ENCODE measurements around the gene IL17RA. TPM values are rescaled to one million over a fixed set of nuclear protein-coding genes. Genes with fewer than 3 reads are reported as not detected.

Gene IL17RA
- polyA plus RNA-seq, 4 donors, result 3.8 to 7.6 (median 5.6) TPM

DNA sequence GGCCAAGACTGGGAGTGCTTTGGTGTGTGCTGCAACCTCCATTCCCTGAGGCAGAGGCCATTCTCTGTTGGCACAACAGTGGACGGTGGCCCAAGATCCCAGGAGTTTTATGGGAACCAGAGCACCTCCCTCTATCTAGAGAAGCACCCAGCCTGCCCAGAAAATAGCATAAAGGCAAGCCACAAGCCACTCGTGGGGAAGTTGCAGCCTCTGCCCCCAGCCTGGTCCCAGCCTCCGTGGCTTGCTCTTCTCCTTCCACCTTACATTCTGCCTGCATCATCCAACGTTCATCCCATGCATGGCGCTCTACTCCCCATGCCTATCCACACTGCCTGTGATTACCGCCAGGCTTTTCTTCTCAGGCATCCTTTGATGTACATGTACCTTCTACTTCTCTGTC lies 15.8 kb downstream of the IL17RA start:
- WGBS, 3 donors, result 80 to 81% (median 80%) methylated on average over 6 of the region's 6 CpGs

DNA sequence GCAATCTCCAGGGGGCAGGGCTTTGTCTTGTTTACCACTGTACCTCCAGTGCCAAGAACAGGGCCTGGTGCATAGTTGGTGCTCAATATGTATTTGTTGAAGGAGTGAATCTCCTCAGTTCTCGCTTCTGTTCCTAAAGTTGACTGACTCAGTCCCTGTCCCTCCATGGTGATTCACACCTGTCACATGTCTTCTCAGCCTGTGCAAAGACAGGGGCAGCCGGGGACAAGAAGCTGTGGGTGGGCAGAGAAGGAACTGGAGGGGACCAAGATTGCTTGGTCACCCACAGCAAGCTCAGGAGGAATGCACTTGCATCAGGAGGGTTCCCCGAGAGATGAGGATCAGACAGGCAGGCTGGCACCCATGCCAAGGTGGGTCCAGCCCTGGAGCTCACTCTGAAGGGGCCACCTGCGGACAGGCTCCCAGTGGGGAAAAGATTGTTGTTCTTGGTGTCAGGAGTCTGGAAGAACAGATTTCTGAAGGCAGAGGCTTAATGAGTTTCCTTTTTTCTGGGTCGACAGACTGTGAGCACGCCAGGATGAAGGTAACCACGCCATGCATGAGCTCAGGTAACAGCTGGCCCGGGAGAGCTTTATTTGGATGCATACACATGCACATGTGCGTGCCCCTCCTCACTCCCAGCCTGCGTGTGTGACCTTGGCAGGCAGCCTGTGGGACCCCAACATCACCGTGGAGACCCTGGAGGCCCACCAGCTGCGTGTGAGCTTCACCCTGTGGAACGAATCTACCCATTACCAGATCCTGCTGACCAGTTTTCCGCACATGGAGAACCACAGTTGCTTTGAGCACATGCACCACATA lies 16.9 kb downstream of the IL17RA start:
- Histone ChIP-seq H3K27ac (ENCODE audit: low read depth in 1 of 3, low read length in 2 of 3) (no peak overlapping the region), H3K27me3 (ENCODE audit: control insufficient read depth in 3 of 3, insufficient read depth in 3 of 3, low read length in 3 of 3) (no peaks in the 10 kb centered on the region), H3K4me3 (ENCODE audit: low read depth in 1 of 3, low read length in 3 of 3) (no peak overlapping the region), H3K4me1 (ENCODE audit: control insufficient read depth in 3 of 3, insufficient read depth in 2 of 3, low read depth in 1 of 3, low read length in 2 of 3) (no peaks in the 10 kb centered on the region), H3K36me3 (ENCODE audit: control insufficient read depth in 3 of 3, insufficient read depth in 2 of 3, low read depth in 1 of 3, low read length in 3 of 3) (peaks cover 20 to 59% (median 29%) of the 10 kb centered on the region in 3 donors), H3K9me3 (ENCODE audit: control insufficient read depth in 2 of 2, insufficient read depth in 1 of 2, low read depth in 1 of 2, low read length in 1 of 2) (no peaks in the 10 kb centered on the region)
- WGBS, 3 donors, result 86 to 93% (median 88%) methylated on average over 14 of the region's 14 CpGs
- no peak for FAIRE-seq
- DNase-seq, result no peak

More for the DNA sequence above, 15.8 kb downstream of the IL17RA start:
- DNase-seq (no peak), FAIRE-seq (no peak)
- no peak overlapping the region for H3K27ac ChIP-seq (ENCODE audit: low read depth in 1 of 3, low read length in 2 of 3)
- H3K36me3 ChIP-seq (ENCODE audit: control insufficient read depth in 3 of 3, insufficient read depth in 2 of 3, low read depth in 1 of 3, low read length in 3 of 3), result peaks cover 17 to 59% (median 29%) of the 10 kb centered on the region in 3 donors
- H3K27me3 ChIP-seq (ENCODE audit: control insufficient read depth in 3 of 3, insufficient read depth in 3 of 3, low read length in 3 of 3), result no peaks in the 10 kb centered on the region
- no peaks in the 10 kb centered on the region for H3K9me3 ChIP-seq (ENCODE audit: control insufficient read depth in 2 of 2, insufficient read depth in 1 of 2, low read depth in 1 of 2, low read length in 1 of 2)
- H3K4me1 ChIP-seq (ENCODE audit: control insufficient read depth in 3 of 3, insufficient read depth in 2 of 3, low read depth in 1 of 3, low read length in 2 of 3), result no peaks in the 10 kb centered on the region
- H3K4me3 ChIP-seq (ENCODE audit: low read depth in 1 of 3, low read length in 3 of 3), result no peak overlapping the region

DNA sequence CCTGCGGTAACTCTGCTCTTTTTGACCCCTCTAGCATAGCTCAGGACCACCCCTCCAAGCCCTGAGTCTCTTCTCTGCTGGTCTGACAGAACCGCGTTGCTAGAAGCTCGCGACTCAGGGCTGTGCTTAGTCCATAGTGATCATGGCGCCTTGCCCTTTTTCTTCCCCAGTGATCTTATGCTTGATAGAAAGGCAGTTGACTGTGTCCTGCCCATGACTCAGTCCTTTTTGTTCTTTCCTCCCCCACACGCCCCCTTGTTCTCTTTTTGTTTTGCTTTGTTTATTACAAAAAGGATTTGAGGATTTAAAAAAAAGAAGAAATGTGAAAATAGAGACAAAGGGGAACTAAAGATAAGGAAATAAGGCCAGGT lies 17.5 kb downstream of the IL17RA start:
- Histone ChIP-seq H3K27me3 (ENCODE audit: control insufficient read depth in 3 of 3, insufficient read depth in 3 of 3, low read length in 3 of 3) (no peaks in the 10 kb centered on the region), H3K4me3 (ENCODE audit: low read depth in 1 of 3, low read length in 3 of 3) (no peak overlapping the region), H3K27ac (ENCODE audit: low read depth in 1 of 3, low read length in 2 of 3) (no peak overlapping the region), H3K4me1 (ENCODE audit: control insufficient read depth in 3 of 3, insufficient read depth in 2 of 3, low read depth in 1 of 3, low read length in 2 of 3) (no peaks in the 10 kb centered on the region), H3K36me3 (ENCODE audit: control insufficient read depth in 3 of 3, insufficient read depth in 2 of 3, low read depth in 1 of 3, low read length in 3 of 3) (peaks cover 20 to 58% (median 29%) of the 10 kb centered on the region in 3 donors), H3K9me3 (ENCODE audit: control insufficient read depth in 2 of 2, insufficient read depth in 1 of 2, low read depth in 1 of 2, low read length in 1 of 2) (no peaks in the 10 kb centered on the region)
- 89 to 96% (median 94%) methylated on average over 7 of the region's 7 CpGs for WGBS, 3 donors
- DNase-seq, result no peak
- FAIRE-seq, result no peak

DNA sequence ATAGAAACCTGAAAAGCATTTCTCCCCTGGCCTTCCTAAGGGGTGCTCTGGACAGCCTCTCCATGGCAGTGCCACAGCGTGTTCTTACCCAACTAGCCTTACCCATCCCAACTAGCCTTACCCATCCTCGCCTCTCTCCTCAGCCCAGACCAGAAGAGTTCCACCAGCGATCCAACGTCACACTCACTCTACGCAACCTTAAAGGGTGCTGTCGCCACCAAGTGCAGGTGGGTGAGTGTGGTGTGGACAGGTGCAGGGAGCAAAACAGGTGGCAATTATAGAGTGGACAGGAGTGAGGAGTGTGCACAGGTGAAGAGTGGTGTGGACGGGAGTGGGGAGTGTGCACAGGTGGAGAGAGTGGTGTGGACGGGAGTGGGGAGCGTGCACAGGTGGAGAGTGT lies 18.6 kb downstream of the IL17RA start:
- H3K4me3 ChIP-seq (ENCODE audit: low read depth in 1 of 3, low read length in 3 of 3), result no peak overlapping the region
- no peaks in the 10 kb centered on the region for H3K27me3 ChIP-seq (ENCODE audit: control insufficient read depth in 3 of 3, insufficient read depth in 3 of 3, low read length in 3 of 3)
- FAIRE-seq, result no peak
- peaks cover 24 to 57% (median 25%) of the 10 kb centered on the region in 3 donors for H3K36me3 ChIP-seq (ENCODE audit: control insufficient read depth in 3 of 3, insufficient read depth in 2 of 3, low read depth in 1 of 3, low read length in 3 of 3)
- no peak overlapping the region for H3K27ac ChIP-seq (ENCODE audit: low read depth in 1 of 3, low read length in 2 of 3)
- WGBS, 3 donors, result 95 to 98% (median 97%) methylated on average over 9 of the region's 9 CpGs
- no peaks in the 10 kb centered on the region for H3K4me1 ChIP-seq (ENCODE audit: control insufficient read depth in 3 of 3, insufficient read depth in 2 of 3, low read depth in 1 of 3, low read length in 2 of 3)
- no peaks in the 10 kb centered on the region for H3K9me3 ChIP-seq (ENCODE audit: control insufficient read depth in 2 of 2, insufficient read depth in 1 of 2, low read depth in 1 of 2, low read length in 1 of 2)
- DNase-seq, result no peak

DNA sequence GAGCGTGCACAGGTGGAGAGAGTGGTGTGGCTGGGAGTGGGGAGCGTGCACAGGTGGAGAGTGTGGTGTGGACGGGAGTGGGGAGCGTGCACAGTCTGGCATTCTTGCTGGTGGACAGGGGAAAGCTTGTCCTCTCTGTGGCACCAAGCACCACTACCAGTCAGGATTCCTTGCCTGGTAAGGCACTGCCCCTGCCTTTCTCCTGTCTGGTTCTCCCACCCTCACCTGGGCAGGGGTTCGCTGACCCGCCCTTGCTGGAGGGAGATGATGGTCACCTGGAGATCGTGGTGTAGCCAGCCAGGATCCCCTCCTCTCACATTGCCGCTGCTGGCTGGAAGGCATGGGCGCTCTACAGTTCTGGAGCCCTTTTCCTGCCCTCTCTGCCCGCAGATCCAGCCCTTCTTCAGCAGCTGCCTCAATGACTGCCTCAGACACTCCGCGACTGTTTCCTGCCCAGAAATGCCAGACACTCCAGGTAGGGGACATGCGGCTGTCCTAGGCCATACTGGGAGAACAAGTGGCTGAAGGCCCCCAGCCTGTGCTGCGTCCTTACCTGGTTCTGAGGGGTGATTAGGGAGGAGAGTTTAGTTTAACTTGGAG lies 19.6 kb downstream of the IL17RA start:
- 87 to 90% (median 89%) methylated on average over 14 of the region's 14 CpGs for WGBS, 3 donors
- Histone ChIP-seq H3K4me3 (ENCODE audit: low read depth in 1 of 3, low read length in 3 of 3) (no peak overlapping the region), H3K4me1 (ENCODE audit: control insufficient read depth in 3 of 3, insufficient read depth in 2 of 3, low read depth in 1 of 3, low read length in 2 of 3) (no peaks in the 10 kb centered on the region), H3K36me3 (ENCODE audit: control insufficient read depth in 3 of 3, insufficient read depth in 2 of 3, low read depth in 1 of 3, low read length in 3 of 3) (peaks cover 30 to 50% (median 31%) of the 10 kb centered on the region in 3 donors), H3K27ac (ENCODE audit: low read depth in 1 of 3, low read length in 2 of 3) (no peak overlapping the region), H3K9me3 (ENCODE audit: control insufficient read depth in 2 of 2, insufficient read depth in 1 of 2, low read depth in 1 of 2, low read length in 1 of 2) (no peaks in the 10 kb centered on the region), H3K27me3 (ENCODE audit: control insufficient read depth in 3 of 3, insufficient read depth in 3 of 3, low read length in 3 of 3) (no peaks in the 10 kb centered on the region)
- DNase-seq (no peak), FAIRE-seq (no peak)

DNA sequence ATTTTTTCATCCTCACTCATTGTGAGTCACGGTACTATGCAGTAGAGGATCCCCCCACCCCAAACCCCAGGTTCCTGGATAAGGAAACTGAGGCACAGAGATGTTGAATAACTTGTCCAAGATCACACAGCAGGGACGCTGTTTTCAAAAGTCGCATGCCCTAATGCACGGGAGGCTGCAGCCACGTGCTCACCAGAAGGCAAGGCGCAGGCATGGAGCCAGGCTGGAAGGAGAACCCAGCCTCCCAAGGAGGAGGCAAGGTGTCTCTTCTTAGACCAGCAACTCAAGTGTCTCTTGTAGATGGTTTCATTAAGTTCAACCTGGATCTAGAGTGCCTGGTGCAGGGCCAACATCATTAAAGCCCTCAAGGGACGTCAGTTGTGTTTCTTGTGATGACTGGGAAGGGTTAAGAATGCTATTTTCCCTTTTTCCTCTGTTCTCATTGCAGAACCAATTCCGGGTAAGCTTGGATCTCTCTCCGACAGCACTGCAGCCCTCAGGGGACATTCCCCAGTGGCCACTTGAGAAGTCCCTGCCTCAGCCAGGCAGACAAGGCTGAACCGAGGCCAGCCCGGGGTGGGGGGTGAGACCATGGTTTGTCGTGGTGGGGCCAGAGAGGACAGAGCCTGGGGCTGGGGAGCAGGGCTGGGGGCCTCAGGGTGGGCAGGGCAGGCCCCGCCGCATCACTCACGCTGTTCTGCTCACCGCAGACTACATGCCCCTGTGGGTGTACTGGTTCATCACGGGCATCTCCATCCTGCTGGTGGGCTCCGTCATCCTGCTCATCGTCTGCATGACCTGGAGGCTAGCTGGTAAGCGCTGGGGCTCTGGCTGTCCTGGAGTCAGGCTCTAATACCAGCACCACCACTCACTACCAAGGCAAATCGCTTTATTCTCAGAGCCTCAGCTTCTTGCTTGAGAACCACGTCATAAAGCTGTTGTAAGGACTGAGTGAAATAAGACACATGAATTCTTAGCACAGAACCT lies 20.6 kb downstream of the IL17RA start:
- 86 to 88% (median 88%) methylated on average over 22 of the region's 22 CpGs for WGBS, 3 donors
- H3K9me3 ChIP-seq (ENCODE audit: control insufficient read depth in 2 of 2, insufficient read depth in 1 of 2, low read depth in 1 of 2, low read length in 1 of 2), result no peaks in the 10 kb centered on the region
- H3K4me3 ChIP-seq (ENCODE audit: low read depth in 1 of 3, low read length in 3 of 3), result no peak overlapping the region
- FAIRE-seq (no peak), DNase-seq (no peak)
- H3K36me3 ChIP-seq (ENCODE audit: control insufficient read depth in 3 of 3, insufficient read depth in 2 of 3, low read depth in 1 of 3, low read length in 3 of 3), result peaks cover 29 to 48% (median 35%) of the 10 kb centered on the region in 3 donors
- no peaks in the 10 kb centered on the region for H3K4me1 ChIP-seq (ENCODE audit: control insufficient read depth in 3 of 3, insufficient read depth in 2 of 3, low read depth in 1 of 3, low read length in 2 of 3)
- no peaks in the 10 kb centered on the region for H3K27me3 ChIP-seq (ENCODE audit: control insufficient read depth in 3 of 3, insufficient read depth in 3 of 3, low read length in 3 of 3)
- no peak overlapping the region for H3K27ac ChIP-seq (ENCODE audit: low read depth in 1 of 3, low read length in 2 of 3)

DNA sequence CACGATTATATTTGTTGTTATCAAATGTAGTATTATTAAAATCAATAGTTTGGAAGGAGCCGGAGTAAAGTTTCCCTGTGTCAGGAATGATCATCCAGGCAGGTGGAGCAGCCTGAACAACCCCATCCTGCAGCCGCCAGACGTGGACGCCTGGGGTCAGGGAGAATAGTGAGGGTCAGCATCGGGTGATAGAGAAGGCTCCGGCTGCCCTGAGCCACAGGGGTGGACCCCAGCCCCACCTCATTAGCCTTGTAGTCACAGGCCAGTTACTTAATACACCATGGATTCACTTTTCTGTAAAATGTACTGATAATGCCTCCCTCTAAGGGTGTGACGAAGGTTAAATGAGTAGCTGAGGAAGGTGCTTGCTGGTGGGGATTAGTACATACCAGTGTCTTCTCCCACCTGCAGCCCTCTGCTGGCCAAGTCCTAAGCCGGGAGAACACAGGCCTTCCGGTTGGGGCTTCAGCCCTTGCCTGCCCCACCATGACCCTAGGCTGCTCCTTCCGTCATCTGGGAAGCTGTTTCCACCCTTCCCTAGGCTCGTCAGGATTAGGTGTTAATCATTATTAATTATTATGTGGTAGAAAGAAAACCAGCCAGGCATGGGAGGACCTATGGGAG lies 21.5 kb downstream of the IL17RA start:
- no peak overlapping the region for H3K4me3 ChIP-seq (ENCODE audit: low read depth in 1 of 3, low read length in 3 of 3)
- no peak for FAIRE-seq
- 86 to 87% (median 87%) methylated on average over 12 of the region's 12 CpGs for WGBS, 3 donors
- no peak for DNase-seq
- no peaks in the 10 kb centered on the region for H3K4me1 ChIP-seq (ENCODE audit: control insufficient read depth in 3 of 3, insufficient read depth in 2 of 3, low read depth in 1 of 3, low read length in 2 of 3)
- H3K27ac ChIP-seq (ENCODE audit: low read depth in 1 of 3, low read length in 2 of 3), result no peak overlapping the region
- no peaks in the 10 kb centered on the region for H3K9me3 ChIP-seq (ENCODE audit: control insufficient read depth in 2 of 2, insufficient read depth in 1 of 2, low read depth in 1 of 2, low read length in 1 of 2)
- H3K36me3 ChIP-seq (ENCODE audit: control insufficient read depth in 3 of 3, insufficient read depth in 2 of 3, low read depth in 1 of 3, low read length in 3 of 3), result peaks cover 27 to 39% (median 36%) of the 10 kb centered on the region in 3 donors
- H3K27me3 ChIP-seq (ENCODE audit: control insufficient read depth in 3 of 3, insufficient read depth in 3 of 3, low read length in 3 of 3), result no peaks in the 10 kb centered on the region
